PC-3 (cell line): ENCODE measurements around the gene CRTAC1.

Source experiments
- EZH2 ChIP-seq: fragments of 300-600 bp; sonication (generic); IDR thresholded peaks from one replicate; pipeline ENCODE4 v1.6.1; 2017; ENCODE audit warnings: antibody characterized with exemption, mild to moderate bottlenecking, low read length; ENCODE audit not compliant: unreplicated experiment
- EZH2phosphoT487 ChIP-seq: fragments of 300-600 bp; sonication (generic); IDR thresholded peaks from 2 replicates; pipeline ENCODE4 v1.6.1; 2018; ENCODE audit warnings: mild to moderate bottlenecking, antibody characterized with exemption, low read length, borderline replicate concordance
- TF ChIP-seq, protein P1 (sequence below): fragments of 300-600 bp; sonication (generic); conservative IDR thresholded peaks from 2 replicates; pipeline ENCODE4 v1.5.1; 2017; ENCODE audit warnings: antibody characterized with exemption, low read depth, mild to moderate bottlenecking, low read length

GRCh38 chr10:97904576-97904975, 125.8 kb downstream of the CRTAC1 start:
- TF ChIP-seq, protein P1, sequence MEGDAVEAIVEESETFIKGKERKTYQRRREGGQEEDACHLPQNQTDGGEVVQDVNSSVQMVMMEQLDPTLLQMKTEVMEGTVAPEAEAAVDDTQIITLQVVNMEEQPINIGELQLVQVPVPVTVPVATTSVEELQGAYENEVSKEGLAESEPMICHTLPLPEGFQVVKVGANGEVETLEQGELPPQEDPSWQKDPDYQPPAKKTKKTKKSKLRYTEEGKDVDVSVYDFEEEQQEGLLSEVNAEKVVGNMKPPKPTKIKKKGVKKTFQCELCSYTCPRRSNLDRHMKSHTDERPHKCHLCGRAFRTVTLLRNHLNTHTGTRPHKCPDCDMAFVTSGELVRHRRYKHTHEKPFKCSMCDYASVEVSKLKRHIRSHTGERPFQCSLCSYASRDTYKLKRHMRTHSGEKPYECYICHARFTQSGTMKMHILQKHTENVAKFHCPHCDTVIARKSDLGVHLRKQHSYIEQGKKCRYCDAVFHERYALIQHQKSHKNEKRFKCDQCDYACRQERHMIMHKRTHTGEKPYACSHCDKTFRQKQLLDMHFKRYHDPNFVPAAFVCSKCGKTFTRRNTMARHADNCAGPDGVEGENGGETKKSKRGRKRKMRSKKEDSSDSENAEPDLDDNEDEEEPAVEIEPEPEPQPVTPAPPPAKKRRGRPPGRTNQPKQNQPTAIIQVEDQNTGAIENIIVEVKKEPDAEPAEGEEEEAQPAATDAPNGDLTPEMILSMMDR, result no peak
- no peak for TF ChIP-seq EZH2
- no peak for TF ChIP-seq EZH2phosphoT487
